Epidermal melanocyte (primary cell): ENCODE measurements around the gene FOXR1.

Experiments used
- DNase-seq: peaks from one replicate; pipeline ENCODE4 v3.0.0; 2011; ENCODE audit warnings: low spot score; ENCODE audit not compliant: insufficient read length

Gene FOXR1, protein sequence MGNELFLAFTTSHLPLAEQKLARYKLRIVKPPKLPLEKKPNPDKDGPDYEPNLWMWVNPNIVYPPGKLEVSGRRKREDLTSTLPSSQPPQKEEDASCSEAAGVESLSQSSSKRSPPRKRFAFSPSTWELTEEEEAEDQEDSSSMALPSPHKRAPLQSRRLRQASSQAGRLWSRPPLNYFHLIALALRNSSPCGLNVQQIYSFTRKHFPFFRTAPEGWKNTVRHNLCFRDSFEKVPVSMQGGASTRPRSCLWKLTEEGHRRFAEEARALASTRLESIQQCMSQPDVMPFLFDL

DNA sequence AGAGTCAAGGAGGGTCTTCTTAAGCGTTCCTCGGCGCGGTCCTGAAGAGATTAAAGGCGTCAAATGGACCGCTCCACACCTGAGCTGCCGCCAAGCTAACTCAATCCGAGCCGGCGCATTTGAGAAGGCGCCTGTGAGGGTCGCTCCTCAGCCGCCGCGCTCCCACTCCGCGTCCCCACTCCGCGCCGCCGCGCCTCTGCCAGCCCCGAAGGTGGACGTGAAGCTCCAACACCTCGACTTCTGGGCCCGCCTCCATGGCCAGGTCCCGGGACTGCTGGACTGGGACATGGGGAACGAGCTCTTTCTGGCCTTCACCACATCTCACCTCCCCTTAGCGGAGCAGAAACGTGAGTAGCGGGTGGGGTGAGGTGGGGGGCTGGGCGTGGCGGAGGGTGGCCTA is at the start of gene FOXR1:
Gene FOXR1, plus strand, starts transcription at position 116 of the 400 bp plus-strand sequence. Its CDS starts 171 bp downstream, at position 287.
- DNase-seq, result no peak

- peak; percentile 86 for DNase-seq
Measured at GRCh38 chr11:118921929-118922744, 49.4 kb upstream of the FOXR1 start.

GRCh38 chr11:118922745-118923627 is 48.6 kb upstream of the FOXR1 start:
- no peak for DNase-seq

- DNase-seq, result no peak
Measured at GRCh38 chr11:118923721-118924587, 47.6 kb upstream of the FOXR1 start.

- DNase-seq, result peak; percentile 71
Measured at GRCh38 chr11:118924591-118925585, 46.7 kb upstream of the FOXR1 start.

DNA sequence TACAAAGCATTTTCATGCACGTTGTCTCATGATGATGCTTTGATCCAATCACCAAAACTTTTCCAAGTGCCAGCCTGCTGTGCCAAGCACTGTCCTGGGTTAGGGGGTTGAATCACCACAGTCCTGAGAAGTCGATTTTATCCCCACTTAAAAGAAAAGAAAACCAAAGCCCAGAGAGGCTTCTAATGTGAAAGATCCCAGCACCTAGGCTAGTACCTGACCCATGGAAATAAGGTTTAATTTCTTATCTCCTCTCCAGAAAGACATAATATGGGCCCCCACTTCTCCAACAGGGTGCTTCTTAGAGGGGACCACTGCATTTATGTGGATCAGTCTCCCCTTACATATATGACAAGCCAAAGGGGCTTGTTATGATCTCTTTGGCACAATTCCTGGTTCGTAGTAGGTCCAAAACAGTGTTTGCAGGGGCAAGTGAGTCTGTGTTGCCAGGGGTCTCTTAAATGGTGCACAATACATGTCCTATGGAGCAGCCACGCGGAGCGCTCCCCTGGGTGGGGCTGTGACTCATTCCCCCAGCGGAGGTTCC is 43.9 kb upstream of the FOXR1 start:
- DNase-seq, result no peak

- DNase-seq, result peak; percentile 97
Measured at GRCh38 chr11:118928101-118928869, 43.3 kb upstream of the FOXR1 start.

GRCh38 chr11:118928870-118929500 is 42.6 kb upstream of the FOXR1 start:
- DNase-seq, result no peak

GRCh38 chr11:118929501-118930093 is 42.0 kb upstream of the FOXR1 start:
- DNase-seq, result peak; percentile 77

GRCh38 chr11:118930094-118930712 is 41.4 kb upstream of the FOXR1 start:
- peak; percentile 68 for DNase-seq

- no peak for DNase-seq
Measured at GRCh38 chr11:118931571-118931970, 40.0 kb upstream of the FOXR1 start.

DNA sequence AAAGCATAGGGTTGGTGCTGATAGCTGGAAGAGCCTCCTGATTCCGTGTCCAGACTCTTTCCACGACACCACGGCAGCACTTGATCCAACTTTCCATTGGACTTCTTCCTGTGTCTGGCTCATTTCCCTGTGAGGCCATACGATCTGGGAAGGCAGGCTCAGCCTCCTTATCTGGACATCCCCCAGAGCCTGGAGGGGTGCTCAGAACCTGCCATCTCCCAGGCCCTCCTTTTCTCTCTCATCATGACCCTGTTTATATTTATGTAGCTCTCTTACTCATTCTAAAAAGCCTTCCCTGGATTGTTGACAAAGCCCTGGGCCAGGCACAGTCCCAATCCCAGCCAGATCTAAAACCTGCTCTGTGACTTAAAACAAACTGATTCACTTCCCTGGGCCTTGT is 38.1 kb upstream of the FOXR1 start:
- DNase-seq, result no peak

- DNase-seq, result no peak
Measured at GRCh38 chr11:118935376-118935775, 36.2 kb upstream of the FOXR1 start.

GRCh38 chr11:118938491-118939403 is 32.8 kb upstream of the FOXR1 start:
- no peak for DNase-seq

DNA sequence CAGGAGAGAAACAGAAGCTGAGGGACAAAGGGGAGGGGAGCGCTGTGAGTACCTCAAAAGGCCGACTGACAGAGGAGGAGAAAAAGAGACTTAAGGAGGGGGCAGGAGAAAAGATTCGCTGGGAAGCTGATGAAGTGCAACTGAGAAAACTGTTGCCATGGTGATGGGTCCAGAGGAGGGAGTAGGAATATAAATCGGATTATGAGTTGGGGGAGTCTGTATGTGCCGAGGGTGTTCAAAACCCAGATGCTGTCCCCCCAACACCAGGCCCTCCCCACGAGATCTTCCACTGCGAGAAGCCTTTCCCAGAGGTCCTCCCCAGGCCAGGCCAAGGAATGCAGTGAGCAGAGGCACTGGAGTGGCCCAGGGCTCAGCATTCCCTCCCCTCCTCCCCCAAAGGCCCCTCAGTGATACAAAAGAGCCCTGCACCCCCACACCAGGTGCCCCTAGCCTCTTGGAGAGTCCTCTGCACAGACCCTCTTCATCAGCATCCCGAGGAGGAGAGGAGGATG is 32.1 kb upstream of the FOXR1 start:
- DNase-seq, result no peak
